T-helper 2 cell (primary cell): ENCODE measurements around the gene TRIP6.
"Not testable (repeated sequence)": the region's sequence is repeated elsewhere in the genome, so short reads cannot be mapped to it uniquely, and the experiment has no call there.

Experiments used
- DNase-seq, 5 experiments: peaks; one replicate each; pipeline versions ENCODE4 v3.0.0 to v3.0.0-alpha.2; 2012 to 2022

Gene TRIP6

GRCh38 chr7:100839361-100839760 lies 27.8 kb upstream of the TRIP6 start:
- no peak for DNase-seq

DNA sequence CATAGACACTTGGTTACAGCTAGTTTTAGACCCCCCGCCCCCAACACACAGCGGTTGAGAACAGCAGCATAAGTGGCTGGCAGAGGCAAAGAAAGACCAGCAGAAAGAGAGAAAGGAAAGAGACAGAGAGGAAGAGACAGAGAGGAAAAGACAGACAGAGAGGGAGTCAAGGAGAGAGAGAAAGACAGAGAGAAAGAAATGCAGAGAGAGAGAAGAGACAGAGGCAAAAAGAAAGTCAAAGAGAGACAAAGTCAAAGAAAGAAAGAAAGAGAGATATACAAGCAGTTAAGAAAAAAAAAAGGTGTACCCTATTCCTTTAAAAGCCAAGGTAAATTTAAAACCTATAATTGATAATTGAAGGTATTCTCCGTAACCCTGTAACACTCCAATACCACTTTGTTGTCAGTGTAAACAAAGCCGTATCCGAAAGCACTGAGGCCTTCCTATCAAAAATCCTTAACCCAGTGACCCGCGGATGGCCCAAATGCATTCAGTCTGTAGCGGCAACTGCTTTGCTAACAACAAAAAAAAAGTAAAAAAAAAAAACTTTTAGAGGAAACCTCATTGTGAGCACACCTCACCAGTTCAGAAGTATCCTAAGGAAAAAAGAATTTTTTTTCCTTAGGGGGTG lies 26.6 kb upstream of the TRIP6 start:
- no peak for DNase-seq

DNA sequence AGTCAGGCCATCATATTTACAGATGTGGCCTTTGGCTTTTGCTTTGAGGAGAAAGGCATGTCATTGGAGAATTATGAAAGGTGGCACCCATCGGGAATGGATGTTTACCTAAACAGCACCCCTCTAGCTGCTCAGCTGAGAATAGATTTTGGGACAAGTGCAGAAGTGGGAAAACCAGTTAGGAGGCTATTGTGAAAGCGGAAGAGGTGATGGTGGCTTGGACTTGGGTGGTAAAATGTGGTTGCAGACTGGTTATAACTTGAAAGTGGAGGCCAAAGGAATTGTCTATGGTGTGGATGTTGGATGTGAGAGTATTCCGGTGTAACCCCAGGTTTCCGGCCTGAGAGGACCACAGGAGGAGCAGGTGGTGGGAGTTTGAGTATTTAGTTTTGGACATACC lies 19.8 kb upstream of the TRIP6 start:
- DNase-seq, result no peak

DNA sequence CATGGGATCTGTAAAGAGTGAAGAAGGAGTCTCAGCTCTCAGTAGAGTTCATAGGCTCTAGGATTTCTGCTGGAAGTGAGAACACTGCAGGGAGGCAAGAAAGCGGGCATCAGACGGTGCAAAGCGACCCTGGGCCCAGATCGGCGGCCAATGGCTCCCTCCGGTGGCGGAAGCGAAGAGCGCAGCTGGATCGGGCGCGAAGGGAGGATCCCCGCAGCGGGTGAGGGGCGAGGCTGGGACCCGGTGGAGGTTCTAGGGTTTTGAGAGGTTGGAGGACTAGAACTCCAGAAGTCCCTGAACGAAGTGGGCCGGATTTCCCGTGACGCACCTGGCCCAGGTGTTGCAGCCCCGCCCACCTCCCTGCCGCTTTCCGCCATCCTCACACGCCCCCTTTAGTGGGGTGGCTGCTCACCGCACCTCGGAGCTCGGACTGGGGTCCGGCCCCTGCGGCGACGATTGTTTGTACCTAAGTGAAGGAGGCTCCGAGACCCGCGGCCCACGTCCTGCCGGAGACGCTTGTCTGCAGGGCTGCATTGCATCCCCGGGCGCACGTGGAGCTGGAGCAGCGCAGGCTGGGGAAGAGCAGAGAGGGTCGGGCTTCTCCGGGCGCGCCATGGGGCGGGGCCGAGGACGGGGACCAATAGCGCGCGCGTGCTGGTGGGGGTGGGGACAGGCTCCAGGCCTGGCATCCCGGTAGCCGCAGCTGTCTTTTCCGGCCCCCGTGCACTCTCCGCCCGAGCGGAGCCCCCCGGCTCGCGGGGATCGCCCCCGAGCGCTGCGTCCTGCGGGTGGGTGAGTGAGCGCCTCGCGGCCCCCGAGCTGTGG lies 14.9 kb upstream of the TRIP6 start, which contains the start of gene SLC12A9:
SLC12A9 (plus strand) TSS at position 666 of the 825 bp plus-strand sequence. CDS start 1,485 bp downstream, outside the sequence.
- peak; percentile 70 to 91 (median 80) for DNase-seq

DNA sequence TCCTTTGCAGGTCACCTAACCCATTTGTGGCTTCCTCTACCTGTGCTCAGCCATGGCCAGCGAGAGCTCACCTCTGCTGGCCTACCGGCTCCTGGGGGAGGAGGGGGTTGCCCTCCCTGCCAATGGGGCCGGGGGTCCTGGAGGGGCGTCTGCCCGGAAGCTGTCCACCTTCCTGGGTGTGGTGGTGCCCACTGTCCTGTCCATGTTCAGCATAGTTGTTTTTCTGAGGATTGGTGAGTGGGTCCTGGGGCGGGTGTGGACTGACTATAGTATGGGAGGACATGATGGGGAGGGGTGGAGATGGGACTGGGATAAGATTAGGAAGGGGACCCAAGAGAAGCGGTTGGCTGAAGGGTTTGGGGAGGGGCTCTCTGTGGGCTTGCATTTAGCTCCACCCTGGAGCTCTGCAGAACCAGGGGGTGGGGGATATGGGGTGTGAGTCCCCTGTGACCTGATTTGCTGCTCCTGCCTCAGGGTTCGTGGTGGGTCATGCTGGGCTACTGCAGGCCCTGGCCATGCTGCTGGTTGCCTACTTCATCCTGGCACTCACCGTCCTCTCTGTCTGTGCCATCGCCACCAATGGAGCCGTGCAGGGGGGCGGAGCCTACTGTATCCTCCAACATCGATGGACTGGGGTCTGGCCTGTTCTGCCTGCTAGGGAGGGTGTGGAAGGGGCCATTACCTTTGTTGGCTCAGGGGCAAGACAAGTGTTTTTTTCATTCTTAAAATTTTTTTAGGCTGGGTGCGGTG lies 12.9 kb upstream of the TRIP6 start:
- no peak for DNase-seq

DNA sequence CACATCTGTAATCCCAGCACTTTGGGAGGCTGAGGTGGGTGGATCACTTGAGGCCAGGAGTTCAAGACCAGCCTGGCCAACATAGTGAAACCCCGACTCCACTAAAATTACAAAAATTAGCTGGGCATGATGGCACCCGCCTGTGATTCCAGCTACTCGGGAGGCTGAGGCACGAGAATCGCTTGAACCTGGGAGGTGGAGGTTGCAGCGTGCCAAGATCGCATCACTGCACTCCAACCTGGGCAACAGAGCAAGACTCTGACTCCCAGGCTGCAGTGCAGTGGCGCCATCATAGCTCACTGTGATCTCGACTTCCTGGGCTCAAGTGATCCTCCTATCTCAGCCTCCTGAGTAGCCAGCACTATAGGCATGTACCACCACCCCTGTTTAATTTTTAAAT lies 12.3 kb upstream of the TRIP6 start:
- not testable (repeated sequence) for DNase-seq

DNA sequence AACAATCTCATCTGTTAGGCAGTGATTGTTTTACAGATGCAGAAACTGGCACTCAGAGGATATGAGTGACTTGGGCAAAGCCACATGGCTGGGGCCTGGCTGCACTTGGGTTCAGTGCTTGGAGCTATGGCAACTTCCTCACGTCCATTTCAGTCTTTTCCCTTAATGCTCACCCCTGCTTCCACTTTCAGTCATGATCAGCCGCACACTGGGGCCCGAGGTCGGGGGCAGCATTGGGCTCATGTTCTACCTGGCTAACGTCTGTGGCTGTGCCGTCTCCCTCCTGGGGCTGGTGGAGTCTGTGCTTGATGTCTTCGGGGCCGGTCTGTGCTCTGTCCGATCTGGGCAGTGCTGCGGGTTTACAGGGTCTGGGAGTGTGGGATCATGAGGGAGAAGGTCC lies 11.7 kb upstream of the TRIP6 start:
- no peak for DNase-seq

DNA sequence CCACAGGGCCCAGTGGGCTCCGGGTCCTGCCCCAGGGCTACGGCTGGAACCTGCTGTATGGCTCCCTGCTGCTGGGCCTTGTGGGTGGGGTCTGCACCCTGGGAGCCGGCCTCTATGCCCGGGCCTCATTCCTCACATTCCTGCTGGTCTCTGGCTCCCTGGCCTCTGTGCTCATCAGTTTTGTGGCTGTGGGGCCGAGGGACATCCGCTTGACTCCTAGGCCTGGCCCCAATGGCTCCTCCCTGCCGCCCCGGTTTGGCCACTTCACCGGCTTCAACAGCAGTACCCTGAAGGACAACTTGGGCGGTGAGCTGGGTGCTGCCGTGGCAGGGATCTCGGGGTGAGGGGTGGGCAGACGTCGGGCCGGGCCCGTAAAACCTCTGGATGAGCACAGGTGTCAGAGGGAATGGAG lies 10.3 kb upstream of the TRIP6 start:
- no peak for DNase-seq

- no peak for DNase-seq
Observed at GRCh38 chr7:100859856-100860255, 7.3 kb upstream of the TRIP6 start.

- no peak for DNase-seq
Observed at GRCh38 chr7:100860702-100861615, 6.2 kb upstream of the TRIP6 start.

GRCh38 chr7:100861616-100861985 lies 5.6 kb upstream of the TRIP6 start:
- DNase-seq, result no peak

DNA sequence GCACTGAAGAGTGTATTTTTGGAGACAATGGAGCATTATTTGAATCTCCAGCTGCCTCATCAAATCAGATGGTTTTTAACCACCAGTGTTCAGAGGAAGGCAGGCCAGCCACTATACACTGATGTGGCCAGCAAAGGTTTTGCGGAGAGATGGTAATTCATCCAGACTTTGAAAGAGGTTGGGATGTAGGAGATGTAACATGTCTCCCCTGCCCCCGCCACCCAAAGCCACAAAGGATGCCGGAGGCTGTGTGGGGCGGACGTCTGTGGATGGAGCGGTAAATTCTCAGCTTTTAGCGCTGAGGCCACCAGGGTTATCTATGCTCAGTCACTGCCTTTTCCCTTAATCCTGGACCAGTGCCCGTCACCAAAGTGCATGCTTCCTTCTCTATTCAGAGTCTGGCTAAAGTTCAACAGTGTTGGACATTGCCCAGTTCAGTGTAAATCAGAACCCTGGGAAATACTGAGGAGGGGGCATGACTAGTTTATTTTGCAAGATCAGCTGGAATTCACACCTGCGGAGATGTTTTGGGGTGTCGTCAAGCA lies 3.7 kb upstream of the TRIP6 start:
- no peak for DNase-seq

GRCh38 chr7:100864263-100864845 lies 2.8 kb upstream of the TRIP6 start:
- DNase-seq, result no peak

DNA sequence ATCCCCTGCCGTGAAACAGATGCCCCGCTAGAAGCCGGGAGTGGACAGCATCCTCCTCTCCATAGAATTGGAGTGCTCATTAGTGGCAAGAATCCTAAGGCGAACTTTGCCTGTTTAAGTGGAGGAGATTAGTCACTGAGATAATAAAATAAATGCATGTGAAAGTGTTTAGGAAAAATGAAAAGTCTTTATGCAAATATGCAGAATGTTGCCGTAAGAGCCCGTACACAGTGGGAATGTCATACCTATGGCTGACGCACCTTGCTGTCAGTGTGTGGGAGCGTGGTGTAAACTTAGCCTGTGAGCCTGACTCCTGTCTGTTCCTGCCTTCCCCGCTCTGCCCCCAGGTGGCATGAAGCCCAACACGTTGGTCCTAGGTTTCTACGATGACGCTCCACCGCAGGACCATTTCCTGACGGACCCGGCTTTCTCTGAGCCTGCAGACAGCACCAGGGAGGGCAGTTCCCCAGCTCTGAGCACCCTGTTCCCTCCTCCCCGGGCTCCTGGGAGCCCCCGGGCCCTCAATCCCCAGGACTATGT lies 1.7 kb upstream of the TRIP6 start:
- no peak for DNase-seq

DNA sequence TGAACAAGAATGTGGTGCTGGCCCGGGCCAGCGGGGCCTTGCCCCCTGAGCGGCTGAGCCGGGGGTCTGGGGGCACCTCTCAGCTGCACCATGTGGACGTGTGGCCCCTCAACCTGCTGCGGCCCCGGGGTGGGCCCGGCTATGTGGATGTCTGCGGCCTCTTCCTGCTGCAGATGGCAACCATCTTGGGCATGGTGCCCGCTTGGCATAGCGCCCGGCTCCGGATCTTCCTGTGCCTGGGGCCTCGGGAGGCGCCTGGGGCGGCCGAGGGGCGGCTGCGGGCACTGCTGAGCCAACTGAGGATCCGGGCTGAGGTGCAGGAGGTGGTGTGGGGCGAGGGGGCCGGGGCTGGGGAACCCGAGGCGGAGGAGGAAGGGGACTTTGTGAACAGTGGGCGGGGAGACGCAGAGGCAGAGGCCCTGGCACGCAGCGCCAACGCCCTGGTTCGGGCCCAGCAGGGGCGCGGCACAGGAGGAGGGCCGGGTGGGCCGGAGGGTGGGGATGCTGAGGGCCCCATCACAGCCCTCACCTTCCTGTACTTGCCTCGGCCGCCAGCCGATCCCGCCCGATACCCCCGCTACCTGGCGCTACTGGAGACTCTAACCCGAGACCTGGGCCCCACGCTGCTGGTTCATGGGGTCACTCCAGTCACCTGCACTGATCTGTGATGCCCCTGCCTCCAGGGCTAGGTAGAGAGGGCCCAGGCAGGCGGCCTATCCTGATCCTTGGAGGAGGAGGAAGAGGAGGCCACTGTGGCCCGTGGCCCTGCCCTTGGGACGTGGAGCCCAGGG lies 1.1 kb upstream of the TRIP6 start:
- DNase-seq, result peak in 1 of 5 experiments; percentile 50

DNA sequence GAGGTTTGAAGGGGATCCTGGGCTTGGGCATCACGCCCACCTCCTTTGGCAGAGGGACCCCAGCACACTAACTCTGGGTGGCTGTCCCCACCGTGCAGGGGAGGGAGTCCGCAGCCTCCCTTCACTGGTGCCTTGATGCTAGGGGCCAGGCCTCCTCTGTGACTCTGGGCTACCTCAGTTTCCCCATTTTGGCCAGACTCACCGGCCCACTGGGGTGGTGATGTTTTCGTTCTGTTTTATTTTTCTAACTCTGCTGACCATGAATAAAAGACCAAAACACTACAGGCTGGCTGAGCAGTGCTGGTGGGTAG lies 503 bp upstream of the TRIP6 start:
- DNase-seq, result no peak

DNA sequence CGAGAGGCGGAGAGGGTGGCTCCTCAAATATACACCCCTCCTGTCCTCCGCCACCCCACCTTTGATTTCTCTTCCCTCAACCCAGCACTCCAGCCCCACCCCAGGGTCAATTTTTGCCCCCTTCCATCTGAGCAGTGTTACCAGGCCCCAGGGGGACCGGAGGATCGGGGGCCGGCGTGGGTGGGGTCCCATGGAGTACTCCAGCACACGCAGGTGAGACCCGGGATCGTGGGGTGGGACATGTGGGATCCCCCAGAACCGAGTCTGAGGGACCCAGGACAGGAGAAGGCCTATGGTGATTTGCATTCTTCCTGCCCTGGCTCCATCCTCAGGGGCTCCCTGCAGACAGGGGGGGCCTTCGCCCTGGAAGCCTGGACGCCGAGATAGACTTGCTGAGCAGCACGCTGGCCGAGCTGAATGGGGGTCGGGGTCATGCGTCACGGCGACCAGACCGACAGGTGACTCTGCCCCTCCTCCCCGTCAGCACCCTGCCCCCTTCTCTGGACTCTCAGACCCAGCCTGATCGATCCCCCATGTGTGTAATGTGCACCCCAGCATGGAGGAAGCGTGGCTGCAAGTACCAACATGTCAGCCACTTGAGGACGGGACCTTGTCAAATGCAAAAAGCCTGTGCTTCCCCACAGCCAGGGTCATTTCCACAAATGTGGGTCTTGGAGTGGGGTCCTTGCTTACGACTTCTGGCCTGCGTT lies 744 bp downstream of the TRIP6 start:
- no peak for DNase-seq

- no peak for DNase-seq
Observed at GRCh38 chr7:100873599-100874299, 6.6 kb downstream of the TRIP6 start.

GRCh38 chr7:100874300-100874576 lies 7.1 kb downstream of the TRIP6 start:
- DNase-seq, result no peak
